ENCODE measurements around the gene NINJ1. TPM values are rescaled to one million over a fixed set of nuclear protein-coding genes. Genes with fewer than 3 reads are reported as not detected.
A peak's percentile ranks its signal among the peaks of the same experiment; 100 is the strongest.

Gene NINJ1
- total and polyA plus RNA-seq, 2 of the 13 experiments (the other 11 are each of a cell fraction or from before 2014, with no cell fraction given): 81.2 to 92.1 TPM

- TF ChIP-seq ELF3 (CRISPR knock-in tag; IDR thresholded peaks at IDR 0.05) (peak; percentile 79), REST (IDR thresholded peaks at IDR 0.05; ENCODE audit: borderline replicate concordance in 1 of 2, low read depth in 1 of 2, low read length in 2 of 2) (no peak), ZNF225 (CRISPR knock-in tag; IDR thresholded peaks at IDR 0.05) (no peak), SATB2 (CRISPR knock-in tag; IDR thresholded peaks at IDR 0.05) (no peak), NFYC (CRISPR knock-in tag; IDR thresholded peaks at IDR 0.05) (no peak), ZNF672 (CRISPR knock-in tag; IDR thresholded peaks at IDR 0.05) (no peak), ZNF781 (CRISPR knock-in tag; IDR thresholded peaks at IDR 0.05; ENCODE audit: borderline replicate concordance, not compliant biosample characterization) (no peak), ZBTB1 (CRISPR knock-in tag; IDR thresholded peaks at IDR 0.05; ENCODE audit: borderline replicate concordance) (no peak), HDAC6 (IDR thresholded peaks at IDR 0.05; ENCODE audit: low read depth, low read length) (no peak), KAT8 (CRISPR knock-in tag; IDR thresholded peaks at IDR 0.05) (peak; percentile 58; the same call in 1 of the 2 replicates), CCDC6 (CRISPR knock-in tag; IDR thresholded peaks at IDR 0.05) (no peak), ZNF704 (CRISPR knock-in tag; IDR thresholded peaks at IDR 0.05; ENCODE audit: borderline replicate concordance) (no peak)
- TF ChIP-seq, protein P1, sequence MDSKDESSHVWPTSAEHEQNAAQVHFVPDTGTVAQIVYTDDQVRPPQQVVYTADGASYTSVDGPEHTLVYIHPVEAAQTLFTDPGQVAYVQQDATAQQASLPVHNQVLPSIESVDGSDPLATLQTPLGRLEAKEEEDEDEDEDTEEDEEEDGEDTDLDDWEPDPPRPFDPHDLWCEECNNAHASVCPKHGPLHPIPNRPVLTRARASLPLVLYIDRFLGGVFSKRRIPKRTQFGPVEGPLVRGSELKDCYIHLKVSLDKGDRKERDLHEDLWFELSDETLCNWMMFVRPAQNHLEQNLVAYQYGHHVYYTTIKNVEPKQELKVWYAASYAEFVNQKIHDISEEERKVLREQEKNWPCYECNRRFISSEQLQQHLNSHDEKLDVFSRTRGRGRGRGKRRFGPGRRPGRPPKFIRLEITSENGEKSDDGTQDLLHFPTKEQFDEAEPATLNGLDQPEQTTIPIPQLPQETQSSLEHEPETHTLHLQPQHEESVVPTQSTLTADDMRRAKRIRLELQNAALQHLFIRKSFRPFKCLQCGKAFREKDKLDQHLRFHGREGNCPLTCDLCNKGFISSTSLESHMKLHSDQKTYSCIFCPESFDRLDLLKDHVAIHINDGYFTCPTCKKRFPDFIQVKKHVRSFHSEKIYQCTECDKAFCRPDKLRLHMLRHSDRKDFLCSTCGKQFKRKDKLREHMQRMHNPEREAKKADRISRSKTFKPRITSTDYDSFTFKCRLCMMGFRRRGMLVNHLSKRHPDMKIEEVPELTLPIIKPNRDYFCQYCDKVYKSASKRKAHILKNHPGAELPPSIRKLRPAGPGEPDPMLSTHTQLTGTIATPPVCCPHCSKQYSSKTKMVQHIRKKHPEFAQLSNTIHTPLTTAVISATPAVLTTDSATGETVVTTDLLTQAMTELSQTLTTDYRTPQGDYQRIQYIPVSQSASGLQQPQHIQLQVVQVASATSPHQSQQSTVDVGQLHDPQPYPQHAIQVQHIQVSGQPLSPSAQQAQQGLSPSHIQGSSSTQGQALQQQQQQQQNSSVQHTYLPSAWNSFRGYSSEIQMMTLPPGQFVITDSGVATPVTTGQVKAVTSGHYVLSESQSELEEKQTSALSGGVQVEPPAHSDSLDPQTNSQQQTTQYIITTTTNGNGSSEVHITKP (CRISPR knock-in tag; IDR thresholded peaks at IDR 0.05; ENCODE audit: low read depth): no peak
- TF ChIP-seq, protein P2, sequence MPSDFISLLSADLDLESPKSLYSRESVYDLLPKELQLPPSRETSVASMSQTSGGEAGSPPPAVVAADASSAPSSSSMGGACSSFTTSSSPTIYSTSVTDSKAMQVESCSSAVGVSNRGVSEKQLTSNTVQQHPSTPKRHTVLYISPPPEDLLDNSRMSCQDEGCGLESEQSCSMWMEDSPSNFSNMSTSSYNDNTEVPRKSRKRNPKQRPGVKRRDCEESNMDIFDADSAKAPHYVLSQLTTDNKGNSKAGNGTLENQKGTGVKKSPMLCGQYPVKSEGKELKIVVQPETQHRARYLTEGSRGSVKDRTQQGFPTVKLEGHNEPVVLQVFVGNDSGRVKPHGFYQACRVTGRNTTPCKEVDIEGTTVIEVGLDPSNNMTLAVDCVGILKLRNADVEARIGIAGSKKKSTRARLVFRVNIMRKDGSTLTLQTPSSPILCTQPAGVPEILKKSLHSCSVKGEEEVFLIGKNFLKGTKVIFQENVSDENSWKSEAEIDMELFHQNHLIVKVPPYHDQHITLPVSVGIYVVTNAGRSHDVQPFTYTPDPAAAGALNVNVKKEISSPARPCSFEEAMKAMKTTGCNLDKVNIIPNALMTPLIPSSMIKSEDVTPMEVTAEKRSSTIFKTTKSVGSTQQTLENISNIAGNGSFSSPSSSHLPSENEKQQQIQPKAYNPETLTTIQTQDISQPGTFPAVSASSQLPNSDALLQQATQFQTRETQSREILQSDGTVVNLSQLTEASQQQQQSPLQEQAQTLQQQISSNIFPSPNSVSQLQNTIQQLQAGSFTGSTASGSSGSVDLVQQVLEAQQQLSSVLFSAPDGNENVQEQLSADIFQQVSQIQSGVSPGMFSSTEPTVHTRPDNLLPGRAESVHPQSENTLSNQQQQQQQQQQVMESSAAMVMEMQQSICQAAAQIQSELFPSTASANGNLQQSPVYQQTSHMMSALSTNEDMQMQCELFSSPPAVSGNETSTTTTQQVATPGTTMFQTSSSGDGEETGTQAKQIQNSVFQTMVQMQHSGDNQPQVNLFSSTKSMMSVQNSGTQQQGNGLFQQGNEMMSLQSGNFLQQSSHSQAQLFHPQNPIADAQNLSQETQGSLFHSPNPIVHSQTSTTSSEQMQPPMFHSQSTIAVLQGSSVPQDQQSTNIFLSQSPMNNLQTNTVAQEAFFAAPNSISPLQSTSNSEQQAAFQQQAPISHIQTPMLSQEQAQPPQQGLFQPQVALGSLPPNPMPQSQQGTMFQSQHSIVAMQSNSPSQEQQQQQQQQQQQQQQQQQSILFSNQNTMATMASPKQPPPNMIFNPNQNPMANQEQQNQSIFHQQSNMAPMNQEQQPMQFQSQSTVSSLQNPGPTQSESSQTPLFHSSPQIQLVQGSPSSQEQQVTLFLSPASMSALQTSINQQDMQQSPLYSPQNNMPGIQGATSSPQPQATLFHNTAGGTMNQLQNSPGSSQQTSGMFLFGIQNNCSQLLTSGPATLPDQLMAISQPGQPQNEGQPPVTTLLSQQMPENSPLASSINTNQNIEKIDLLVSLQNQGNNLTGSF (CRISPR knock-in tag; IDR thresholded peaks at IDR 0.05): no peak
Observed at GRCh38 chr9:93116072-93116961, 17.7 kb downstream of the NINJ1 start (continued).
